HL-60 (cell line): Measurements from ENCODE around the gene LXN.

Experiments
- DNase-seq, 2 experiments: peaks; one replicate each; pipeline ENCODE4 v3.0.0-alpha.2; 2010 to 2020; ENCODE audit warnings: low read depth in 1 of 2, low spot score in 1 of 2
- H3K27ac ChIP-seq: fragments of 250-450 bp; sonication (Bioruptor Pico); replicated peaks from 2 replicates; pipeline ENCODE4 v1.5.1; 2020; ENCODE audit warnings: mild to moderate bottlenecking, moderate library complexity
- H3K27me3 ChIP-seq: fragments of 250-450 bp; sonication (Bioruptor Pico); 2 replicates; pipeline ENCODE4 v1.5.1; 2021; ENCODE audit warnings: mild to moderate bottlenecking, moderate library complexity; ENCODE audit not compliant: insufficient read depth, poor library complexity, severe bottlenecking
- H3K4me3 ChIP-seq: replicated peaks from 2 replicates; pipeline ENCODE4 v1.5.1; 2011; ENCODE audit warnings: mild to moderate bottlenecking, control low read depth, low read length; ENCODE audit not compliant: insufficient read depth
- GABPA ChIP-seq: IDR thresholded peaks from 2 replicates; pipeline ENCODE4 v1.6.1; 2012; ENCODE audit warnings: low read depth
- POLR2AphosphoS5 ChIP-seq: IDR thresholded peaks from 2 replicates; pipeline ENCODE4 v1.6.1; 2012; ENCODE audit warnings: low read depth
- REST ChIP-seq: IDR thresholded peaks from 2 replicates; pipeline ENCODE4 v1.6.1; 2012; ENCODE audit warnings: low read depth; ENCODE audit not compliant: insufficient replicate concordance
- SPI1 ChIP-seq: IDR thresholded peaks from 2 replicates; pipeline ENCODE4 v1.6.1; 2012; ENCODE audit warnings: low read depth, mild to moderate bottlenecking, borderline replicate concordance
- TF ChIP-seq, protein P1 (sequence below): IDR thresholded peaks from one replicate; pipeline ENCODE4 v1.5.1; 2011; ENCODE audit warnings: low read length, control low read depth, inconsistent platforms; ENCODE audit not compliant: insufficient read depth

Gene LXN

DNA sequence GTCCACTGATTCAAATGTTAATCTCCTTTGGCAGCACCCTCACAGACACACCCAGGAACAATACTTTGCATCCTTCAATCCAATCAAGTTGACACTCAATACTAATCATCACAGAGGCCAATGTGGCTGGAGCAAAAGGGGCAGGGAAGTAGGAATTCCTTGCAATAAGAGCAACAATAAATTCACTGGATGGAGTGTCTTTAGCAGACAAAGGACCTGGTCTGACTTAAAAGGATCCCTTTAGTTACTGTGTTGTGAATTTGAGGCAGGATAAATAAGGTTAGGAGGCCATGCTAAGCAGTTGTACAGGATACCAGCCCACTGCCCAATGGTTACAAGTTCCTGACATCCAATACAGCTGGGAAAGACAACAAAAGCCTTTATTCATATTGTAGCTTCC lies 40.5 kb downstream of the LXN start:
- no peak for DNase-seq
- Histone ChIP-seq H3K4me3 (no peak overlapping the region), H3K27ac (no peak overlapping the region), H3K27me3 (no peaks in the 10 kb centered on the region)
- TF ChIP-seq SPI1 (no peak), GABPA (no peak), POLR2AphosphoS5 (no peak), REST (no peak)
- TF ChIP-seq, protein P1, sequence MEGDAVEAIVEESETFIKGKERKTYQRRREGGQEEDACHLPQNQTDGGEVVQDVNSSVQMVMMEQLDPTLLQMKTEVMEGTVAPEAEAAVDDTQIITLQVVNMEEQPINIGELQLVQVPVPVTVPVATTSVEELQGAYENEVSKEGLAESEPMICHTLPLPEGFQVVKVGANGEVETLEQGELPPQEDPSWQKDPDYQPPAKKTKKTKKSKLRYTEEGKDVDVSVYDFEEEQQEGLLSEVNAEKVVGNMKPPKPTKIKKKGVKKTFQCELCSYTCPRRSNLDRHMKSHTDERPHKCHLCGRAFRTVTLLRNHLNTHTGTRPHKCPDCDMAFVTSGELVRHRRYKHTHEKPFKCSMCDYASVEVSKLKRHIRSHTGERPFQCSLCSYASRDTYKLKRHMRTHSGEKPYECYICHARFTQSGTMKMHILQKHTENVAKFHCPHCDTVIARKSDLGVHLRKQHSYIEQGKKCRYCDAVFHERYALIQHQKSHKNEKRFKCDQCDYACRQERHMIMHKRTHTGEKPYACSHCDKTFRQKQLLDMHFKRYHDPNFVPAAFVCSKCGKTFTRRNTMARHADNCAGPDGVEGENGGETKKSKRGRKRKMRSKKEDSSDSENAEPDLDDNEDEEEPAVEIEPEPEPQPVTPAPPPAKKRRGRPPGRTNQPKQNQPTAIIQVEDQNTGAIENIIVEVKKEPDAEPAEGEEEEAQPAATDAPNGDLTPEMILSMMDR, result no peak

DNA sequence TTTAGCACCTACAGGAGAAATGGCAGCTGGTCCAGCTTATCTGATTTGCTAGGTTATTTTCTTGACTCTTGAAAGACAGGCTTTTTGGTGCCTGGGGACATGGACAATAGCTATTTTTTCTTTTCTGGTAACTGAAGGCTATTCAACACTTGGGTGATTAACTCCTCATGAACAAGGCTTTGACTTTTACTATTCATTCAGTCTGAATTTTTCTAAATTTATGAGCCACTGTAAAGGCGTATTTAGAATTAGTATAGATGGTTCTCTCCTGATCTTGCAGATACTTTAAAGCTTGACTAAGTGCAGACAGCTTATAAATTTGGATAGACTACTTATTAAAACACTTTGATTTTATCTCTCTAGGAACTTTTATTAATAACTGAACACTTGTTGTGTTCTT lies 46.6 kb downstream of the LXN start:
- H3K4me3 ChIP-seq, result no peak overlapping the region
- no peak for DNase-seq
- TF ChIP-seq SPI1, result no peak
- TF ChIP-seq GABPA, result no peak
- TF ChIP-seq POLR2AphosphoS5, result no peak
- TF ChIP-seq, protein P1, result no peak
- no peak for TF ChIP-seq REST
- no peaks in the 10 kb centered on the region for H3K27me3 ChIP-seq
- H3K27ac ChIP-seq, result no peak overlapping the region

- no peak overlapping the region for H3K4me3 ChIP-seq
- H3K27me3 ChIP-seq, result no peaks in the 10 kb centered on the region
- no peak overlapping the region for H3K27ac ChIP-seq
- TF ChIP-seq GABPA (no peak), POLR2AphosphoS5 (no peak), SPI1 (no peak), REST (no peak)
- TF ChIP-seq, protein P1, result no peak
- no peak for DNase-seq
Observed at GRCh38 chr3:158617982-158618875, 54.2 kb downstream of the LXN start.
